Adipocyte (in vitro differentiated cells): ENCODE data around the gene EPGN.

Experiments used
- DNase-seq: peaks from one replicate; pipeline ENCODE4 v3.0.0-alpha.2; 2015; ENCODE audit warnings: low read depth
- H3K27me3 ChIP-seq: replicated peaks from 2 replicates; pipeline ENCODE4 v1.7.0; 2013; ENCODE audit warnings: mild to moderate bottlenecking, low read length, moderate library complexity; ENCODE audit not compliant: control insufficient read depth, insufficient read depth
- H3K36me3 ChIP-seq: 2 replicates; pipeline ENCODE4 v1.7.0; 2013; ENCODE audit warnings: low read length, mild to moderate bottlenecking, moderate library complexity; ENCODE audit not compliant: control insufficient read depth, insufficient read depth, severe bottlenecking
- H3K4me1 ChIP-seq: 2 replicates; pipeline ENCODE4 v1.7.0; 2013; ENCODE audit warnings: mild to moderate bottlenecking, low read length, moderate library complexity; ENCODE audit not compliant: control insufficient read depth, insufficient read depth
- H3K4me3 ChIP-seq: 2 replicates; pipeline ENCODE4 v1.7.0; 2013; ENCODE audit warnings: mild to moderate bottlenecking, low read length, moderate library complexity
- H3K9ac ChIP-seq: 2 replicates; pipeline ENCODE4 v1.7.0; 2013; ENCODE audit warnings: mild to moderate bottlenecking, low read length, moderate library complexity
- H3K9me3 ChIP-seq: 2 replicates; pipeline ENCODE4 v1.7.0; 2013; ENCODE audit warnings: mild to moderate bottlenecking, low read length, moderate library complexity; ENCODE audit not compliant: control insufficient read depth

Gene EPGN, protein sequence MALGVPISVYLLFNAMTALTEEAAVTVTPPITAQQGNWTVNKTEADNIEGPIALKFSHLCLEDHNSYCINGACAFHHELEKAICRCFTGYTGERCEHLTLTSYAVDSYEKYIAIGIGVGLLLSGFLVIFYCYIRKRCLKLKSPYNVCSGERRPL

DNA sequence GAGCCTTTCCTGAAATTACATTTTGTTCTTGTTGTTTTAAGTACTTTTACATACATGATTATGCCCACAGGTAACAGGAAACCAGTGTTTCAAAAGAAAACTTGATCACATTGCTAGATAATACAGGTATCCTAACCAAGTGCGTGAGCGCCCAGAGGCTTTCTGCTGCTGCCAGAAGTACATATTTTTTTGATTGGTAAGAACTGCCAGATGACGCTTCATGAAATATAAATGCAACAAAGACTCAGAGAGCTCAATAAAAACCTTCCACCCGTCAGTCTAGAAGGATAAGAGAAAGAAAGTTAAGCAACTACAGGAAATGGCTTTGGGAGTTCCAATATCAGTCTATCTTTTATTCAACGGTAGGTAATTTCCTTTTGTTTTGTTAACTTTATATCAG lies at the start of gene EPGN:
TSS of gene EPGN (plus strand) at position 256 of the 400 bp plus-strand sequence. CDS start at position 320, 64 bp downstream.
- Histone ChIP-seq H3K9ac (no peak within 1 kb of the TSS), H3K9me3 (no peaks in the 10 kb centered on the region), H3K4me1 (peaks cover 7% of the 10 kb centered on the region), H3K27me3 (no peaks in the 10 kb centered on the region), H3K36me3 (no peaks in the 10 kb centered on the region), H3K4me3 (no peak within 1 kb of the TSS)
- DNase-seq, result no peak

DNA sequence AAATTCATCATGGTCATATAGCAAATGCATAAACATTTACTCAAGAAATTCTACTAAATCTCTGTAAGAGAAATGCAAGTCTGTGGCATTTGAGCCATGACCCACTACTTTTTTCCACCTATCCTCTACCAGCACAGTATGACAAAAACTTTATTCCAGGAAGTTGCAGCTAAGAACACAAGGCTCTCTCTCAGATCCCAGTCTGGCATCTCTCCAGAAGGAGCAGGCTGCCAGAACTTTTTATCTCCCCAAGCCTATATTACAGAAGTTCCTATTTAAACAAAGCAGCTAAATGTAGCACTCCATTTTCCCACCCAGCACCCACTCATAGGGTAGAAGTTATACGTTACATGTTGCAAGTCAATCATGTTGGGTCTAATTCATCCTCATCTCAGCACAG lies 49.3 kb upstream of the EPGN start:
- Histone ChIP-seq H3K9me3 (no peaks in the 10 kb centered on the region), H3K9ac (no peak overlapping the region), H3K4me1 (no peaks in the 10 kb centered on the region), H3K4me3 (no peak overlapping the region), H3K36me3 (no peaks in the 10 kb centered on the region), H3K27me3 (no peaks in the 10 kb centered on the region)
- DNase-seq, result peak; percentile 51

DNA sequence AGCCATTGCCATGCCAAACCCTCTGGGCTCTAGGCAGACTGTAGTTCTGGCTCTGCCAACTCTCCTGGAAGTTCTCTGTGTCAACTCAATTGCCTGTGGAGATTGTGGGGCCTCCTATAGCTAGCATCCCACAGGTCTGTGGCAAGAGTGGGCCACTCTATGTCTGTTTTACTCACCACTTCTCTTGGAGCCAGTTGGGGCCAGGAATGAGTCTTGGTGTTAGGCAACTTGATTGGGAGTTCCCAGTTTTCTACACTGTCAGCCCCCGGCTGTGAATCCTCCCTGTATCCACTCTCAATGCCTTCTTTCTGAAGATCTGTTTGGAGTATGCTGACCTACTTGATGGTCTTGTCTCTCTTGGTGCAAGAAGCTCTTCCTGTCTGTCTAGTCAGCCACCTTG lies 48.2 kb upstream of the EPGN start:
- Histone ChIP-seq H3K4me1 (no peaks in the 10 kb centered on the region), H3K36me3 (no peaks in the 10 kb centered on the region), H3K9me3 (no peaks in the 10 kb centered on the region), H3K4me3 (no peak overlapping the region), H3K27me3 (no peaks in the 10 kb centered on the region), H3K9ac (no peak overlapping the region)
- no peak for DNase-seq

DNA sequence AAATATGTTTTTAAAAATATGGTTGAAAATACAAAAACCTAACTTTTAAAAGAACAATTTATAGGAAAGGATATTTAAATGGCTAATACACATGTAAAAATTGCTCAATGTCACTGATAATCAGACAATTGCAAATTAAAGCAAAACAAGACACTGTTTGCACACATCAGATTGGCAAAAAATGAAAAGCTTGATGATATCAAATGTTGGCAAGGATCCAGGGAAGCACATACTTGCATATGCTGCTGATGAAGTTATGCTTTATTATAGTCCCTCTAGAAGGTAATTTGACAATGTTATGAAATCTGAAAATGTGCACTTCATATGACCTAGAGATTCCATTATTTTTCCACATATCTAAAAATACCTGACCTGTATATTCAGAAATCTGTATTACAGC lies 45.7 kb upstream of the EPGN start:
- Histone ChIP-seq H3K9ac (no peak overlapping the region), H3K9me3 (no peaks in the 10 kb centered on the region), H3K4me3 (no peak overlapping the region), H3K36me3 (no peaks in the 10 kb centered on the region), H3K27me3 (no peaks in the 10 kb centered on the region), H3K4me1 (no peaks in the 10 kb centered on the region)
- DNase-seq, result peak; percentile 47

DNA sequence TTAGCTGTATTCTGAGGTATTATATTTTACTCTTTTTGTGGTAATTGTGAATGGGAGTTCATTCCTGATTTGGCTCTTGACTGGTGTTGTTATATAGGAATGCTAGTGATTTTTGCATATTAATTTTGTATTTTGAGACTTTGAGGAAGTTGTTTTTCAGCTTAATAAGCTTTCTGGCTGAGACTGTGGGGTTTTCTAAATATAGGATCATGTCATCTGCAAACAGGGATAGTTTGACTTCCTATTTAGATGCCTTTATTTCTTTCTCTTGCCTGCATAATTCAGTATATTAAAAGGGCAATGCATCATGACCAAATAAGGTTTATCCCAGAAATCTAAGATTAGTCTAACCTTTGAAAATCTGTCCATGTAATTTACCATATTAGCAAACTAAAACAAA lies 44.7 kb upstream of the EPGN start:
- Histone ChIP-seq H3K36me3 (no peaks in the 10 kb centered on the region), H3K4me3 (no peak overlapping the region), H3K4me1 (peaks cover 7% of the 10 kb centered on the region), H3K27me3 (no peaks in the 10 kb centered on the region), H3K9ac (no peak overlapping the region), H3K9me3 (no peaks in the 10 kb centered on the region)
- no peak for DNase-seq

DNA sequence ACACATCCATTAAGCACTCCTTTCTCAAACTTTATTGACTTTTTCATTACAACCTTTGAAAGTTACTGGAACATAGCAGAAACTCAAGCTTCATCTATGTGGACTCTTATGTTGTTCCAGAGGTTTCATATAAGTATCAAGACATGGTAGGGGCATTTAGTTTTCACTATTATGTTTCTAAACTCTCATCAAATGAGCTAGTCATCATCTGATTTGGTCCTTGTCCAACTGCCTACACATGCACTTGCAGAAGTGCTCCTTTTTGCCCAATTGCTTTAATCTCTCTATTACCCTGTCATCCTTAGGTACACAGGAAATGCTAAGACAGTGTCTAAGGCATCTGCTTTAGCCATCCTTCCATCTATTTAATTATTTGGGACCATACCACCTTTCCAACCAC lies 42.2 kb upstream of the EPGN start:
- H3K9me3 ChIP-seq, result no peaks in the 10 kb centered on the region
- peaks cover 9% of the 10 kb centered on the region for H3K4me1 ChIP-seq
- no peak overlapping the region for H3K9ac ChIP-seq
- H3K36me3 ChIP-seq, result no peaks in the 10 kb centered on the region
- H3K27me3 ChIP-seq, result no peaks in the 10 kb centered on the region
- no peak for DNase-seq
- no peak overlapping the region for H3K4me3 ChIP-seq

DNA sequence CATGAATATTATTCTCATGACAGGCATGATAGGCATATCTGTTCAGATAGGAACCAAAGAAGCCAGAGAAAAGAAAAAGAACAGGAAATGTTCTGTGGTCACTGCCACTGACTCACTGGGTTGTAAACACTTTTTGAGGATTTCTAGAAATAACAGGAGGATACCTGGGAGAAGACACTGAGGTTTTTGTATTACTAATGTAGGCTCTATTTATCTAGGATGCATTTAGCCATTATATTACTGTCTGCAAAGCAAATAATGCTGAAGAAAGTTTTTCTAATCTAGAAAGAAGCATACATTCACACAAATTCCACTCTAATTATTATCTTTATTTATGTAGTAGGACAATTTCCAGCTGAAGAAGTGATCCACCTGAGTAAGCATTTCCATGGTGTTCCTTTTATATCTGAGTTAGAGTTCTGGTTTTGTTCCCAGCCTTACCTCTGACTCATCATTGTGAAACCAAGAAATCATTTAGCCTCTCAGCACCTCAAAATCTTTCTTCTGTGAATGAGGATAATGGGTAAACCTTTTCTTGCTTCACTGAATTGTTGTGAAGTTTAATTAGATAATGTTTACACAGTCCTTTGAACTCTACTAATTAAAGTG lies 40.2 kb upstream of the EPGN start:
- Histone ChIP-seq H3K4me3 (no peak overlapping the region), H3K27me3 (no peaks in the 10 kb centered on the region), H3K9ac (no peak overlapping the region), H3K36me3 (no peaks in the 10 kb centered on the region), H3K9me3 (no peaks in the 10 kb centered on the region), H3K4me1 (peaks cover 18% of the 10 kb centered on the region)
- DNase-seq, result peak; percentile 67

DNA sequence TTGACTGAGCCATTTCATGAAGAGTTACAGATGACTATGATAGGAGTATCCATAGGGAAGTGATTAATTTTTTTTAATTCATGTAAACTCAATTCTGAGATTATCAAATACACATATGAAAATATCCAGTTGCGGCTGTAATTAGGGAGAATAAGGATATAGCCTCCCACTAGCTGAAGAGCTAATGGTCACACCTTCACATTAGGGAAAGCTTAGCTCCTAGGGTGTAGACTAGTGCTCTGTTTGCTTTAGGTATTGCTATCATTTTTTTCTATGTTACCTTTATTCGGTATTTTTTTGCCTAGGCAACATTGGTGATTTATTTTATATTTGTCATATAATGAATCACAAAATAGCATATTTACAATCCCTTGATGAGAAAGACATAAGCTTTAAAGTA lies 39.6 kb upstream of the EPGN start:
- H3K9ac ChIP-seq, result no peak overlapping the region
- H3K36me3 ChIP-seq, result no peaks in the 10 kb centered on the region
- peaks cover 19% of the 10 kb centered on the region for H3K4me1 ChIP-seq
- no peaks in the 10 kb centered on the region for H3K27me3 ChIP-seq
- no peaks in the 10 kb centered on the region for H3K9me3 ChIP-seq
- no peak for DNase-seq
- H3K4me3 ChIP-seq, result no peak overlapping the region

DNA sequence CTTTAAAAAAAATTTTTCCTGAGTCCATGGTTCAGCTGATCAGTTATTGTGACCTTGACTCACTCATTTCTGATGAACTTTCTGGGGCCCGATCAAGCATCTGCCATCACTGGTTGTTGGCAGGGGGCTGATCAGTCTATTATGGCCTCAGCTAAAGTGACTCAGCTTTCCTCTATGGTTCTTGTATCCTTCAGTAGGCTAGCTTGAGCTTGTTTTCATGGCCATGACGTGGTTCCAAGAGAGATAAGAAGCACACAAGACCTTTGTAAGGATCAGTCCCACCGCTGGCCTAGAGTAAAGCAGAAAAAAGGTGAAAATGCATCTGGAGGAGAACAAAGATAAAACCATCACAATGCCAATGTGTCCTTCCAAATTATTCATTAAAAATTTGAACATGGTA lies 29.8 kb upstream of the EPGN start:
- H3K9ac ChIP-seq, result no peak overlapping the region
- no peaks in the 10 kb centered on the region for H3K27me3 ChIP-seq
- H3K4me3 ChIP-seq, result no peak overlapping the region
- no peaks in the 10 kb centered on the region for H3K9me3 ChIP-seq
- no peaks in the 10 kb centered on the region for H3K36me3 ChIP-seq
- no peaks in the 10 kb centered on the region for H3K4me1 ChIP-seq
- DNase-seq, result no peak

DNA sequence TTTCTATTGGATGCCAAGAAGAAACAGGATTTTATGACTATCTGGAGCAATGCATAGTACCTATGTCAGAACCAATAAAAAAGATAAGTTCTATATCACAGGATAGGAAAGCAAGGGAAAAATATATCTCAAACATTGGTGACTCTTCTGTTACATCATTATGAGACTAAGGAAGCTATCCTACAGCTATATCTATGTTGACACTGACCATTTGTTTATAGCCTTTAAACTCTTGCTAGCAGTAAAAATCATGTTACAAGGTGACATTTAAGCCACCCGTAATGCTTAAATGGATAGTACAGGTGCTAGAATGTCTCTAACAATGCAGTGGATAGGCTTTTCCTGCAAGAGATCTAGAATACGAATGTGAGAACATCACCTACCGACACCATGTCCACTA lies 28.6 kb upstream of the EPGN start:
- peaks cover 4% of the 10 kb centered on the region for H3K4me1 ChIP-seq
- no peaks in the 10 kb centered on the region for H3K9me3 ChIP-seq

DNA sequence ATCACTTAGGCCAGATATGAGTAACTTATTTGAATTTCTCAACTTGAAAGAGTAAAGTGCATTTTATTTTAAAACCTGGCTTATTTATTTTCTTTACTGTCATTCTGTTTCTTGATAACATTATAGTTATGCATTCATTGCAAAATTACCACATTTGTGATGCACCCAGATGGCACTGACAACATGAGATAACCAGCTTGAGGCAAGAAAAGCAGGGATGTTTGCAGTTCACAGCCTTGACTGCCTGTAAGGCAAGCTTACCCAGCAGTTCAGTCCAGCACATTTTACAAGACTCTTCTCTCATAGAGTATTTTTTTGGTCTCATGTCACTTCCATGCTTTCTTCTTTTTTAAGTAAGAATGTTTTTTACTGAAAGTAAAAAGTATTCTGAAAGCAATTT lies 25.3 kb upstream of the EPGN start:
- DNase-seq, result peak; percentile 25
- no peak overlapping the region for H3K4me3 ChIP-seq
- H3K9ac ChIP-seq, result no peak overlapping the region
- H3K36me3 ChIP-seq, result no peaks in the 10 kb centered on the region
- H3K9me3 ChIP-seq, result no peaks in the 10 kb centered on the region
- H3K4me1 ChIP-seq, result peaks cover 4% of the 10 kb centered on the region
- no peaks in the 10 kb centered on the region for H3K27me3 ChIP-seq

More for the DNA sequence above, 28.6 kb upstream of the EPGN start:
- Histone ChIP-seq H3K4me3 (no peak overlapping the region), H3K9ac (no peak overlapping the region), H3K36me3 (no peaks in the 10 kb centered on the region), H3K27me3 (no peaks in the 10 kb centered on the region)
- DNase-seq, result no peak

DNA sequence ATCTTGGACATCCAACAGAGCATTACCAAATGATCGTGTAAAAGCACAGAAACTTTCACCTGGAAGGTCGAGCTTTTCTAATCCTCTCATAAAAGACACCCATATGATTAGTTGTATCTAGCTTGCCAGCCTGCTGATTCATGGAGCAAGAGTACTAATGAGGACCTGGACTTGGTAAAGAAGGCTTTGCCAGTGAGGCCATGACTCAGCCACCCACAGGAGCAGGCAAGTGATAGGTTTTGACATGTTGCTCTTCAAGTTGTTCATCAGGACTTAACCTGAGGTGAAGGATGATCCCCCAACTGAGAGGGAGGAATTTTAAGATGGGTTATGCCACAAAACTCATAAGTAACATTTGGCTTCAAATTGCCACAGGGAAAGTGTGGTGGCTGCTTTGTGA lies 24.7 kb upstream of the EPGN start:
- Histone ChIP-seq H3K9ac (no peak overlapping the region), H3K4me3 (no peak overlapping the region), H3K27me3 (no peaks in the 10 kb centered on the region), H3K4me1 (peaks cover 4% of the 10 kb centered on the region), H3K9me3 (no peaks in the 10 kb centered on the region), H3K36me3 (no peaks in the 10 kb centered on the region)
- DNase-seq, result peak; percentile 63
